ENCODE data around the gene IGFALS.
A peak's percentile ranks its signal among the peaks of the same experiment; 100 is the strongest.

The IGFALS gene

GRCh38 chr16:1788095-1788707 is 5.3 kb downstream of the IGFALS start:
- Histone ChIP-seq H3K27me3 (no peaks in the 10 kb centered on the region), H3K36me3 (peaks cover 15 to 80% (median 44%) of the 10 kb centered on the region in 3 donors), H3K9me3 (no peaks in the 10 kb centered on the region), H3K27ac (no peak overlapping the region), H3K4me1 (peaks cover 0 to 43% (median 21%) of the 10 kb centered on the region in 4 donors), H3K4me3 (no peak overlapping the region)
- peak in 1 of 2 donors; percentile 56 for DNase-seq
- TF ChIP-seq, protein P1, sequence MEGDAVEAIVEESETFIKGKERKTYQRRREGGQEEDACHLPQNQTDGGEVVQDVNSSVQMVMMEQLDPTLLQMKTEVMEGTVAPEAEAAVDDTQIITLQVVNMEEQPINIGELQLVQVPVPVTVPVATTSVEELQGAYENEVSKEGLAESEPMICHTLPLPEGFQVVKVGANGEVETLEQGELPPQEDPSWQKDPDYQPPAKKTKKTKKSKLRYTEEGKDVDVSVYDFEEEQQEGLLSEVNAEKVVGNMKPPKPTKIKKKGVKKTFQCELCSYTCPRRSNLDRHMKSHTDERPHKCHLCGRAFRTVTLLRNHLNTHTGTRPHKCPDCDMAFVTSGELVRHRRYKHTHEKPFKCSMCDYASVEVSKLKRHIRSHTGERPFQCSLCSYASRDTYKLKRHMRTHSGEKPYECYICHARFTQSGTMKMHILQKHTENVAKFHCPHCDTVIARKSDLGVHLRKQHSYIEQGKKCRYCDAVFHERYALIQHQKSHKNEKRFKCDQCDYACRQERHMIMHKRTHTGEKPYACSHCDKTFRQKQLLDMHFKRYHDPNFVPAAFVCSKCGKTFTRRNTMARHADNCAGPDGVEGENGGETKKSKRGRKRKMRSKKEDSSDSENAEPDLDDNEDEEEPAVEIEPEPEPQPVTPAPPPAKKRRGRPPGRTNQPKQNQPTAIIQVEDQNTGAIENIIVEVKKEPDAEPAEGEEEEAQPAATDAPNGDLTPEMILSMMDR (IDR thresholded peaks at IDR 0.05) = no peak
- intact Hi-C loops (cut with DNase I; ENCODE audit: low total_unique reads) = no loop called here

DNA sequence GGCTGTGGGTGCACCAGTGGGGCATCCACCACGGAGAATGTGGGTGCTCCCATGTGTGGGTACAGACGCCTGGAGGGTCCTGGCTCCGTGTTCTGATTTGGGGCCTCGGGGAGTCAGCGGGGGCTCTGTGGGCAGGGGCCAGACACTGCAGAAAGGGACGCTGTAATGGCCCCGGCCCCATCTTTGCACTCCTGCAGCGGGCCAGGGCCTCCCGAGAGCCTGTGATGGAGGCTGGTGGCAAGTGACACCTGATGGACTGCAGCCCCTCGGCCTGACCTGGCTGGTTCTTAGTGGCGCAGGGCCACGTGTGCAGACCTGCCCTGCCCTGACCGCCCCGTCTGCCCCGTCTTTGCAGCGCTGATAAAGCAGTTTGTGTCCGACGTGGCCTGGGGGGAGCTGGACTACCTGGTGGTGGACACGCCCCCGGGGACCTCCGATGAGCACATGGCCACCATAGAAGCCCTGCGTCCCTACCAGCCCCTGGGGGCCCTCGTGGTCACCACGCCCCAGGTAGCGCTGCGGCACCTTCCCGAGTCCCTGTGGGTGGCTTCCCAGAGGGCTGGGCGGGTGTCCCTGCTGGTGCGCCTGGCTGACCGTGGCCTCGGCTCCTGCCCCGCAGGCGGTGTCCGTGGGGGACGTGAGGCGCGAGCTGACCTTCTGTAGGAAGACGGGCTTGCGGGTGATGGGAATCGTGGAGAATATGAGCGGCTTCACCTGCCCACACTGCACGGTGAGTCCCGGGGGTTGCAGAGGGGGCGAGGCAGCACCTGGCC is 6.0 kb downstream of the IGFALS start:
- Histone ChIP-seq H3K36me3 (peaks cover 15 to 75% (median 44%) of the 10 kb centered on the region in 3 donors), H3K9me3 (no peaks in the 10 kb centered on the region), H3K27ac (no peak overlapping the region), H3K4me3 (no peak overlapping the region), H3K4me1 (peaks cover 0 to 44% (median 21%) of the 10 kb centered on the region in 4 donors), H3K27me3 (no peaks in the 10 kb centered on the region)
- intact Hi-C loops (cut with DNase I; ENCODE audit: low total_unique reads) = no loop called here
- TF ChIP-seq, protein P1 (IDR thresholded peaks at IDR 0.05) = no peak
- peak in 1 of 2 donors; percentile 64 for DNase-seq

DNA sequence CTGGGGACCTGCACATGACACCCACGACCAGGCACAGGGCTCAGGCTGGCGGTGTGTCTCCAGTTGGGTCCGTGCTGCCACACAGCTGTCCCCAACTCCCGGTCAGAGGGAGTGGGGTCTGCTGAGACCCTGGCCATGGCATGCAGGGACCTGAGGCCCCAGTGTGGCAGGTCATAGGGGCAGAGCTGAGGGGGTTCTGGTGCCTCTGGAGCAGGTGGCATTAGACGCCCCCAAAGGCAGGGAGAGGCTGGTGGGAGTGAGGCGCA is 6.5 kb downstream of the IGFALS start:
- H3K9me3 ChIP-seq = no peaks in the 10 kb centered on the region
- no peak overlapping the region for H3K4me3 ChIP-seq
- H3K27ac ChIP-seq = no peak overlapping the region
- H3K36me3 ChIP-seq = peaks cover 15 to 70% (median 44%) of the 10 kb centered on the region in 3 donors
- TF ChIP-seq, protein P1 (IDR thresholded peaks at IDR 0.05) = no peak
- peaks cover 0 to 44% (median 21%) of the 10 kb centered on the region in 4 donors for H3K4me1 ChIP-seq
- H3K27me3 ChIP-seq = no peaks in the 10 kb centered on the region
- intact Hi-C loops (cut with DNase I; ENCODE audit: low total_unique reads) = no loop called here
- no peak for DNase-seq

GRCh38 chr16:1786242-1787055 is 7.1 kb downstream of the IGFALS start:
- H3K27me3 ChIP-seq = no peaks in the 10 kb centered on the region
- no peak overlapping the region for H3K27ac ChIP-seq
- no peak for DNase-seq
- H3K4me1 ChIP-seq = peaks cover 0 to 49% (median 24%) of the 10 kb centered on the region in 4 donors
- no peaks in the 10 kb centered on the region for H3K9me3 ChIP-seq
- H3K4me3 ChIP-seq = no peak overlapping the region
- intact Hi-C loops (cut with DNase I; ENCODE audit: low total_unique reads) = no loop called here
- peaks cover 15 to 64% (median 43%) of the 10 kb centered on the region in 3 donors for H3K36me3 ChIP-seq
- TF ChIP-seq, protein P1 (IDR thresholded peaks at IDR 0.05) = no peak

GRCh38 chr16:1785846-1786170 is 7.7 kb downstream of the IGFALS start:
- Histone ChIP-seq H3K4me1 (peaks cover 0 to 56% (median 30%) of the 10 kb centered on the region in 4 donors), H3K4me3 (no peak overlapping the region), H3K36me3 (peaks cover 15 to 61% (median 41%) of the 10 kb centered on the region in 3 donors), H3K9me3 (no peaks in the 10 kb centered on the region), H3K27ac (no peak overlapping the region), H3K27me3 (no peaks in the 10 kb centered on the region)
- no peak for DNase-seq
- TF ChIP-seq, protein P1 (IDR thresholded peaks at IDR 0.05) = no peak
- intact Hi-C loops (cut with DNase I; ENCODE audit: low total_unique reads) = no loop called here

All from tibial artery (tissue), 4 donors.